ENCODE measurements around the gene FAM107B. TPM values are rescaled to one million over a fixed set of nuclear protein-coding genes. Genes with fewer than 3 reads are reported as not detected.

The FAM107B gene
- total and polyA plus RNA-seq, 2 of the 8 experiments (the other 6 are each of a cell fraction or from before 2014, with no cell fraction given) = 7.5 to 28.1 TPM

DNA sequence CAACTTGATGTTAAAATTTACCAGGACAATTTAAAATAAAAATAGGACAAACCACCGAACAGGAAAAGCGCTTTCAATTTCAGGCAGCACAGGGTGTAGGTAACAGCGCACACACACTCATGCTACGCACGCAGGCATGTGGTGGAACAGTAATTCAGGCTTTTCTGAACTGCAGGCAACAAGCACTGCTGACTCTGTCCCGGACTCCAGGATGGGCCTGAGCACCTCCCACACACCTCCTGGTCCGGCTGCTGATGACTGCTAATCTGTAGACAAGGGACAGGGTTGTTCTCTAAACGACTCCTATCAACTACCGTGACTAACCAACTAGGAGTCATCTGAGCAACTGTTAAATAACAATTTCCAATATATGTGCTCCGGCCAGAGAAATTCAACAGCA is 251.4 kb downstream of the FAM107B start (continued):
- TF ChIP-seq RBBP5 (IDR thresholded peaks at IDR 0.05; ENCODE audit: borderline replicate concordance, low read depth, low read length) (no peak), CTCF (IDR thresholded peaks at IDR 0.05; ENCODE audit: control extremely low read depth in 1 of 3, insufficient read depth in 1 of 3, low read depth in 1 of 3, low read length in 3 of 3) (no peak), ATF3 (IDR thresholded peaks at IDR 0.05; ENCODE audit: insufficient read depth, low read depth, low read length) (no peak), CTBP2 (IDR thresholded peaks at IDR 0.05; ENCODE audit: borderline replicate concordance, insufficient read depth, insufficient read length, low read length) (no peak), SRF (IDR thresholded peaks at IDR 0.05; ENCODE audit: low read depth, low read length) (no peak), KDM1A (IDR thresholded peaks at IDR 0.05; ENCODE audit: borderline replicate concordance, low read length) (no peak)

Data from H1 (cell line).